RCC 7860 (cell line): ENCODE data around the gene CLEC12A.
"Not testable (repeated sequence)": the region's sequence is repeated elsewhere in the genome, so short reads cannot be mapped to it uniquely, and the experiment has no call there.

Experiments
- DNase-seq: peaks from one replicate; pipeline ENCODE4 v3.0.0-alpha.2; 2015; ENCODE audit warnings: low spot score
- FAIRE-seq: peaks from 2 replicates; lab custom pipeline; 2012; peaks lifted over from hg19 to GRCh38; lab: Jason Lieb, UNC

Gene CLEC12A

GRCh38 chr12:9961901-9962300 lies 9.3 kb upstream of the CLEC12A start:
- no peak for FAIRE-seq
- no peak for DNase-seq

- FAIRE-seq (no peak), DNase-seq (no peak)
Measured at GRCh38 chr12:9969673-9970072, 1.5 kb upstream of the CLEC12A start.

- no peak for FAIRE-seq
- DNase-seq, result no peak
Measured at GRCh38 chr12:9973949-9974348, 2.7 kb downstream of the CLEC12A start.

GRCh38 chr12:9974731-9975130 lies 3.5 kb downstream of the CLEC12A start:
- DNase-seq, FAIRE-seq: not testable (repeated sequence)

- FAIRE-seq (no peak), DNase-seq (no peak)
Measured at GRCh38 chr12:9975614-9976013, 4.4 kb downstream of the CLEC12A start.

GRCh38 chr12:9976626-9977025 lies 5.4 kb downstream of the CLEC12A start:
- not testable (repeated sequence) for DNase-seq, FAIRE-seq

GRCh38 chr12:9977916-9978315 lies 6.7 kb downstream of the CLEC12A start:
- FAIRE-seq (no peak), DNase-seq (no peak)

GRCh38 chr12:9980126-9980525 lies 8.9 kb downstream of the CLEC12A start:
- FAIRE-seq (no peak), DNase-seq (no peak)

- FAIRE-seq, result no peak
- no peak for DNase-seq
Measured at GRCh38 chr12:9991876-9992275, 20.7 kb downstream of the CLEC12A start.

- no peak for DNase-seq
- FAIRE-seq, result no peak
Measured at GRCh38 chr12:9992296-9992695, 21.1 kb downstream of the CLEC12A start.

GRCh38 chr12:9999016-9999415 lies 27.8 kb downstream of the CLEC12A start, which contains the start of gene CLEC1B:
Gene CLEC1B, minus strand, starts transcription at chr12:9999121. Its CDS starts 21 bp downstream, at chr12:9999100.
- FAIRE-seq, result no peak
- DNase-seq, result no peak

GRCh38 chr12:10001171-10001776 lies 30.1 kb downstream of the CLEC12A start:
- no peak for FAIRE-seq

GRCh38 chr12:10012630-10013330 lies 41.6 kb downstream of the CLEC12A start:
- FAIRE-seq (no peak), DNase-seq (no peak)

More at GRCh38 chr12:10001171-10001776, 30.1 kb downstream of the CLEC12A start:
- DNase-seq, result no peak

- DNase-seq (no peak), FAIRE-seq (no peak)
Measured at GRCh38 chr12:10015450-10015849, 44.2 kb downstream of the CLEC12A start.

- no peak for DNase-seq
- FAIRE-seq, result no peak
Measured at GRCh38 chr12:10016881-10017280, 45.7 kb downstream of the CLEC12A start.

GRCh38 chr12:10018386-10018785 lies 47.2 kb downstream of the CLEC12A start:
- no peak for FAIRE-seq

GRCh38 chr12:10021342-10021741 lies 50.1 kb downstream of the CLEC12A start:
- no peak for FAIRE-seq

More at GRCh38 chr12:10018386-10018785, 47.2 kb downstream of the CLEC12A start:
- DNase-seq, result no peak

GRCh38 chr12:10025236-10025635 lies 54.0 kb downstream of the CLEC12A start:
- no peak for FAIRE-seq
- no peak for DNase-seq

More at GRCh38 chr12:10021342-10021741, 50.1 kb downstream of the CLEC12A start:
- DNase-seq, result no peak

- not testable (repeated sequence) for DNase-seq, FAIRE-seq
Measured at GRCh38 chr12:10026666-10027065, 55.5 kb downstream of the CLEC12A start.

- no peak for FAIRE-seq
- no peak for DNase-seq
Measured at GRCh38 chr12:10027311-10027710, 56.1 kb downstream of the CLEC12A start.

- no peak for DNase-seq
- no peak for FAIRE-seq
Measured at GRCh38 chr12:10027721-10028120, 56.5 kb downstream of the CLEC12A start.

GRCh38 chr12:10030446-10030845 lies 59.2 kb downstream of the CLEC12A start, which contains the start of gene CLEC9A:
Gene CLEC9A, plus strand, starts transcription at chr12:10030682. Its CDS starts 22,006 bp downstream, at chr12:10052688.
- FAIRE-seq (no peak), DNase-seq (no peak)
